Left forelimb (tissue), 1 donor: Measurements from ENCODE around the gene KPNB1.
"Not testable (repeated sequence)": the region's sequence is repeated elsewhere in the genome, so short reads cannot be mapped to it uniquely, and the experiment has no call there.

ENCODE experiments used
- DNase-seq: peaks from one replicate; pipeline ENCODE4 v3.0.0-alpha.2; 2018; ENCODE audit warnings: low spot score

The KPNB1 gene

DNA sequence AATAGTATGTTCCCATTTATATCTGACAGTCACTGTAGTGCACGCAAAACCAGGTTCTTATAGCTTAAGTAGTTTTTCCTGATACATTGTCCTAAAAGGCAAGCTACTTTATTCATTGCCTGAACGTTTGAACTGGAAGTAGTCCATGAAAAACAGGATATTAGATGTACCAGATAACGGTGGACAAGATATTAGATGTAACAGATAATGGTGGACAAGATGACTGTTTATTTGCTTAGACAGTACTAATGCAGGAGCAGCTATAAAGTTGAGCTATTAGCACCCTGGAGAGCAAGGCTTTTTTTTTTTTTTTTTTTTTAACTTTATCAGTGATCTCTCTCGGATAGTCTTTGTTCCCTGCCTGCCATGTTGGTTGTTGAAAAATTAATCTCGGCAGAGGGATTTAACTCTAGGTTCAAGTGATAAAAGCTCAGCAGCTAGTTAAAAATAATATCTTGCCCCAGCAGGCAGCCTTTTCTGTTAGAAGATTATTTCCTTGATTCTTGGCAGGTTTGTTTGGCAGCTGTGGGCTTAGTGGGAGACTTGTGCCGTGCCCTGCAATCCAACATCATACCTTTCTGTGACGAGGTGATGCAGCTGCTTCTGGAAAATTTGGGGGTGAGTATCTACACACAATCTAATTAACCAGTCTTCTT, 26.9 kb downstream of the KPNB1 start:
- no peak for DNase-seq

DNA sequence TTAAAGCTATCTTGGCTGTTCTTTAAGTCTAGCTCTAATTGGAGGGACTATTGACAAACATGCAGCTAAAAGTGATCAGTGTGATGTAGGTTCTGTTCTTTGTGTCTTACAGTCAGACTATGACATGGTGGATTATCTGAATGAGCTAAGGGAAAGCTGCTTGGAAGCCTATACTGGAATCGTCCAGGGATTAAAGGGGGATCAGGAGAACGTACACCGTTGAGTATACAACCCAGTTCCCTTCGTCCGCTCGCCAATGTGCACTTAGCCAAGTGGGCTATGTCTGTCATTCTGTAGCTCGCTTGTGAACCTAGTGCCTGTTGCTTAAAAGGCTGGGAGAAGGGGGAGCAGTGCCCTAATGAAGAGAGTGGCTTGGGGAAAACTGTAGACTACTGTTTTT, 28.5 kb downstream of the KPNB1 start:
- no peak for DNase-seq

GRCh38 chr17:47682138-47682537, 32.4 kb downstream of the KPNB1 start:
- no peak for DNase-seq

- DNase-seq, result not testable (repeated sequence)
Measured at GRCh38 chr17:47682727-47683126, 33.0 kb downstream of the KPNB1 start.

- no peak for DNase-seq
Measured at GRCh38 chr17:47684025-47684424, 34.3 kb downstream of the KPNB1 start.

GRCh38 chr17:47684535-47685193, 34.9 kb downstream of the KPNB1 start:
- DNase-seq, result no peak

GRCh38 chr17:47685556-47686275, 36.0 kb downstream of the KPNB1 start:
- DNase-seq, result no peak

- no peak for DNase-seq
Measured at GRCh38 chr17:47686276-47686635, 36.5 kb downstream of the KPNB1 start.

DNA sequence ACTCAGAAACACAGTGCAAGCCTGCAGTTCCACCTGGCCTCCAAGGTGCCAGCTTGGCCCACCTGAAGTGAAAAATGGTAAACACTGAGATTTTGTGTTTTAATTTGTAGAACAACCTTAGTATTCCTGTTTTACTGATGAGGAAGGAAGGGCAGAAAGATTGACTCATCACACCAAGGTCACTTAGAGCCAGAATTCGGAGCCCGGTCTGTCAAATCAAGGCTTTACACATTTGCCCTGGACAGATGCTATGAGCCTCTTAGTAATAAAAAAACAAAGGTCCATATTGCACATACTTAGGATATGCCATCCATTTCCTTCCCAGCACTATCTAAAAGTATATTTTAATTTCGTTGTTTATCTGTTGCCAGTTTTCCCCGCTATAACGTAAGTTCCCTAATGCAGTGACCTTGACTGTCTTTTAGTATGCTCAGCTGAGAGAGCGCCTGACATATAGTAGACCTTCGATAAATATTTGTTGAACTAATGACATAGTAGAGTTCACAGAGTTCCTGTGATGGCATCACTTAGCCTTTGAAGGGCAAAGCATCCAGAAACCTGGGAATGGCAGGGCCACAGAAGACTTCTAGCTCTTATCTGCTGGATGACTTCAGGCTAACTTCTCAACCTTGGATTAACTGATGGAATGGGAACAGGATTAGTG, 37.1 kb downstream of the KPNB1 start:
- DNase-seq, result no peak

GRCh38 chr17:47687328-47687690, 37.6 kb downstream of the KPNB1 start:
- no peak for DNase-seq

GRCh38 chr17:47687748-47688147, 38.0 kb downstream of the KPNB1 start:
- DNase-seq, result no peak

GRCh38 chr17:47690121-47690520, 40.4 kb downstream of the KPNB1 start:
- DNase-seq, result no peak

DNA sequence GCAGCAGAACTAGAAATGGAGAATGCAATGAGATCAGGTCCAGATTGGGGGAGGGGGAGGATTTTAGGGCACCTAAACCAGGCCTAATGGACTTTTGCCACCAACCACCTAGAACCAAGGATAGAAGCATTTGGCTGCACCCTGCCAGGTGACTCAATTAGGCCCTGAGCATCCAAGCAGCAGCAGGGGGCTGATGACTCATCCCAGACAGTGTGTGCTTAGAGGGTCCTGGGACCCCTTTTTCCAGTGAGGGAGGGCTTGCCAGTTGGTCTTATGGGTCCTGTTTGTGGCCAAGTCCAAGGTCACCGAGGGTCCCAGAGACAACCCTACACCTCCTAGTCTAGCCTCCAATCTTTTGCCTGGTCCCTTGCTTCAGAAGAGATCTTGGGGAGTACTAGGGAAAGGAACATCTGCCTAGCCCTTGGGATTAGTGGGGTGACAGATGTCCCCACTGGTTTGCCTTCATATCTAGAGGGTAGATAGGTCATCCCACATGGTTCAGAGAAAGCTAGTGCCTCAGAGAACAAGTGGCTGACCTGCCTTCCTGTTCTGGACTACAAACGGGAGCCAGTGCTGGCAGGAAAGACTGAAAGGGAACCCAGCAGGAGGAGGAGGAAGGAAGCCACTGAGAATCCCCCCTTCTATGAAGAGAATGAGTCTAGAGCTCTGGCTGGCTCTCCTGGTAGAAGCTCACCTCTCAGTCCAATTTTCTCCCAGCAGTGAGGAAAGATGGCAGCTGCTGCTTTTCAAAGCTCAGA, 42.6 kb downstream of the KPNB1 start:
- DNase-seq, result no peak

DNA sequence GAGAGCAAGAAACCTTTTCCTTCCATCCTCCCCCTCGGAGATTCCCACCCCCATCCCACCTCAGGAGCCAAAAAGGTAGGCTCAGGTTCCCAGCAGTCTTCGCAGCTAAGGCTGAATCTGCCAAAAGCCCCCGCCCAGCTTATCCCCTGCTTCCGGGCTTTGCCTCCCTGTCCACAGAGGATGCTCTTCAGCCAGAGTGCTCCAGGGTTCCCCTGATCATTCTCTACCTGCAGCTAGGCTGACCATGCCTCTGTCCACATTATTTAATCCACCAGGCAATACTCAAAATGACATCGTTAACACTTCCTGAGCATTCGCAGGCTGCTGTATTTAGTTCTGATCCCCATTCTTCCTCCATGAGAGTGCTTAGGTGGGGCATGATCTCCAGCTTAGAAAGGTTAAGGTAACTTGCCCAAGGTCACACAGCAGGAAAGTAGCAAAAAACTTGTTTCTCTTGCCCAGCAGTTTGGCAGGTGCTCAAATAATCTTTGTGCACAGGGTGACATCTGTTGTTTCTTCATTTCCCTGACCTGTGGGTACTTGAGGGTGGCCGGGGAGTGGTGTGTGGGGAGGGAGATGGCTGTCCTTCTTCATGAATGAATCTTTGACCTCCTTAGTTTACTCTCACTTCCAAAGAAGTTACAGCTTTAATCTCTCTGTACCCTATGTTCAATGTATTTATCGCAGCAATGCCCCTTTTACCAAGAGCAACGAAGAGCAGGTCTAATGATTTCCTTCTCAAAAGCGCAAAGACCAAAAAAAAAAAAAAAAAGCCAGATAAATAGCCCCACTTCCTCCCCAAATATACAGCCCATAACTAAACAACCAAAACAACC, 43.4 kb downstream of the KPNB1 start:
- no peak for DNase-seq

GRCh38 chr17:47693731-47694580, 44.2 kb downstream of the KPNB1 start, which contains the start of gene TBKBP1:
TBKBP1 (plus strand) TSS chr17:47694161; CDS start chr17:47696113, 1,952 bp downstream.
- DNase-seq, result peak; percentile 81

DNA sequence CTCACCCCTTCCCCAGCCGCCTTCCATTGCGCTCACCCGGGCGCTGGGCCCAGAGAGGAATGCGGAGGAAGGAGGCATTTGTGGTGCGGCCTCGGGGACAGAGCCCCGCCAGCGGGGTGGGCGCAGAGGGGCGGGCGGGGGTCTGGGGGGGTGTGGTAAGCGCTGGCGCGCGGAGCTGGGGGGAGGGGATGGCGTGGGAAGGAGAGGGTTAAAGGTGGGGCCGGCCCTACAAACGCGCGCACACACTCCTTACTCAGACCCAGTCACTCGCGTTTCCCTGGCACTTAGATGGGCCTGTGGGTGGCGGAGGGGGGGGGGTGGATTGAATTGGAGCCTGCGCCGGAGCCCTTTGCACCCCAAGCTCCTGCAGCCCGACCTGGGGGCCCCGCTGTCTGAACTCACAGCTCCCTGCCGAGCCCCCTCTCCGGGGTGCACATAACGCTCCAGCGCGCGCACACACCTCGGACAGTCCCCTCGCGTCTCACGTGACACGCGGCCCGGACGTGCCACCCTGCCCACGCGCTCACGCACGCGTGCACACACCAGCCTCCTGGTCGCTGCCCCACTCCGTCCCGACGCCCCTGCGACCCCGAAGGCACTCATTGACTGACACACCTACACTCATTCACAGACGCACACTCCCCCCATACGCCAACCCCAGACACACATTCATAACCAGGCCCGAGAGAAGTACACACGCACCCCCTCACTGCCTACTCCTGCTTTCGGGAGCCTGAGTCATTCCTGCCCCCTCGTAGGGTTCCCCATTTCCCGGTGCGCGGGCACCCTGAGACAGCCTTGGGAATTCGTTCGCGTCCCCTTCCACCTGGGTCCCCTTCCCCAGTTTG, 45.1 kb downstream of the KPNB1 start:
- DNase-seq, result peak; percentile 91

- no peak for DNase-seq
Measured at GRCh38 chr17:47695429-47696376, 46.0 kb downstream of the KPNB1 start.
